NOMO-1 treated with DMSO at 0.1 percent for 48 hours (cell line): ENCODE measurements around the gene LGI4.
"Not testable (repeated sequence)": the region's sequence is repeated elsewhere in the genome, so short reads cannot be mapped to it uniquely, and the experiment has no call there.

ENCODE experiments used
- DNase-seq: peaks from one replicate; lab custom pipeline; 2025; ENCODE audit not compliant: unreplicated experiment; lab: John Stamatoyannopoulos, UW

LGI4 gene

DNA sequence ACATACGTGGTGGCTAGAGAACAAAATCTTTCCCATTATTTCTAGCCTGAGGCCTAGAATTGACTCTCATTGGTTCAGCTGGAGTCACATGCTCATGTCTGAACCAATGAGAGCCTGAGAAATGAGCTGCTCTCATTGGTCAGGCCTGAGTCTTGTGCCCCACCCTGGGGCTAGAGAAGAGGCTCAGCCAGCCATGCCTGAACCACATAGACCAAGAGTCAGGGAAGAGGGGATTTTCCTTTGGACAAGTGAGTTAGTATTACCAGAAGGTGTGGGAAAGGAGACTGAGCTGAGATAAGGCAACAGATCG, 26.5 kb upstream of the LGI4 start:
- DNase-seq, result no peak

DNA sequence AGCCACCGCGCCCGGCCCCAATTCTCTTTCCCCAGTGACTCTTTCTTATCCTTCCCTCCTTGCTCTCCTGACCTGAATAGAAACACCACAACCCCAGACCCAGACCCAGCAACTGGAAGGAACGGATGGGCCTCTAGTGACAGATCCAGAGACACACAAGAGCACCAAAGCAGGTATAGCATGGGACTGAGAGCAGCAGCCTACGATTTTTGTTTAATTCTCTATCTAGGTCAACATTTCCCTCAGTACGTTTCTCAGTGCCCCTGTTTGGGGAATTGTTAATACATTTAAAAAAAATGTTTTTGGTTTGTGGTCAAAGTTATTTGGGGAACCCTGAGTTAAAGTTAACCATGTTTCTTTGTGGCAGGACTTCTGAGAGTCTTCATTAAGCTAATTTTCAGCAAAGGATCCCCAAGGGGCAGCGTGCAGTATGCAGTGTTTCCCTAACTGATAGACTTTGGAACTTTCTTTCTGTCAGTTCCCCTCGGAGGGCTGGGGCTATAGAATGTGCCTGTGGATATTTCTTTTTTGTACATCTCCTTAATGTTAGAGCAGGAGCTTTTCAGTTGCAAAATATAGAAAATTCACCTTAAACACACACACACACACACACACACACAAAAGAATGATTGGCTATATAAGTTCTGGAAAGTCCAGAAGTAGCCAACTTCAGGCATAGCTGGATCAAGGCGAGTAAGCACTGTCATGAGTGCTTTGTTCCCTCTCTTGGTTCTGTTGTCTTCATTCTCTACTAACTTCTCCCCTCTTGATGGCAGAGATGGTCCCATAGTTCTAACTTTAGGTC, 26.0 kb upstream of the LGI4 start:
- no peak for DNase-seq

DNA sequence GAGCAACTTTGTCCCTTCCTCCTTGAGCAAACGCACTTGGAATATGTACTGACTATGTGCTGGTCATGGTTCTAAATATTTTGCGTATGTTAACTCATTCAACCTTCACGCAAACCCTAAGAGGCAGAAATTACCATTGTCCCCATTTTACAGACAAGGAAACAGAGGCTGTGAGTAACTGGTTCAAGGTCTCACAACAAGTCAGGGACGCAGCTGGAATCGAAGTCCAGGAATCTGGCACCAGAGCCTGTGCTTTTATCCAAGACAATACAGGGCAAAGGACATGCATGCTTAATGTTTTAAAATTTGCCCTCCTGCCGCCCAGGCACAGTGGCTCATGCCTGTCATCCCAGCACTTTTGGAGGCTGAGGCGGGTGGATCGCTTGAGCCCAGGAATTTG, 24.7 kb upstream of the LGI4 start:
- no peak for DNase-seq

DNA sequence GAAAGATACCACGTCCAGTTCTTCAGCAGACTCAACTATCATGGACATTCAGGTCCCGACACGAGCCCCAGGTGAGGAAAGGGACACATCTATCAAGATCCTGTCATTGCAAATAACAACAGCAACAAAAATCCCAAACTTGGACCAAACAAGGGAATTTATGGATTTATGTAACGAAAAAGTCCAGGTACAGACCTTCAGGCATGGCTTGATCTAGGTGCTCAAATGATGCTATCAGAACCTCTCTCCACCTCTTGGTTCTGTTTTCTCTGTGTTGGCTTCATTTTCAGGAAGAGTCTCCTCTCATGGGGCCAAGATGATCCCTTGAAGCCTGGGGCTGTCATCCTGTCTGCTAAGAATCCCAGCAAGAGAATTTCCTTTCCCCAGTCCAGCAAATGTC, 22.6 kb upstream of the LGI4 start:
- DNase-seq, result no peak

DNA sequence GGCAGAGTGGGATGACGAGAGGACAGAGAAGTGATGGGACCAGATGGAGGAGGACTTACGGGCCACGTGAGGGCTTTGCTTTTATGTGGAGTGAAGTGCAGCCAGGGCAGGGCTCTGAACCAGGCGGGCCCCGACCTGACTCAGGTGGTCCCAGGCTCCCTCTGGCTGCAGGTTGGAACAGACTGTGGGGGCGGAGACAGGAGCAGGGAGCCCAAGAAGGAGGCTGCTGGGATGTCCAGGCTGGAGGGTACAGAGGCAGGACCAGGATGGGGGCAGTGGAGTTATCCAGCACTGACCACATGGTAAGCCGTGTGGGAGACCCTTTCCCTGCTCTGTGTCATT, 21.8 kb upstream of the LGI4 start:
- DNase-seq, result no peak

DNA sequence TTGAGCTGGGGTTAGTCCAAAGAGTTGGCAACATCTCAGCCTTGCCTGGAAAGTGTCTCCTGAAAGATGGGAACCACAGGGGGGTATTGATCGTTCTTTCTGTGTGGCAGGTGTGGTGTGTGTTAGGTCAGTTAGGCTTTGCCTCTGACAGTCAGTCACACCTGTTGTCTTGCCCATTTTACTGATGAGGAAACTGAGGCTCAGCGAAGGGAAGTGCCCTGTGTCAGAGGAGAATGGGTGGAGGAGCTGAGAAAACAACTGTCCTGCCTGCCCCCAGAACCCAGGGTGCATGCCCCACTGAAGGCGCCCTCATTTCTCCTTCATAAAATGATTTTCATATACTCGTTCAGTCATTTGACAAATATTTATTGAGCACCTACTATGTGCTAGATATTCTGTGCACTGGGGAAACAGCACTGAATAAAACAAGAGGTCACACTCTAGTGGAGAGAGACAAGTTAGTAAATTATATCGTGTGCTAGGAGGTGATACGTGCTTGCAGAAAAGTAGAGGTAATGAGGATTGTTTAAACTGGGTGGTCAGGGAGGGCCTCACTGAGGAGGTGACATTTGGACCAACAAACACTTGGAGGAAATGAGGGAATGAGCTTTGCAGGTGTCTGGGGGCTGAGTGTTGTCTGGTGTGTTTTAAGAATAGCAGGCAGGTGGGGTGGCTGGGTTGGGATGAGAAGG, 21.3 kb upstream of the LGI4 start:
- no peak for DNase-seq

DNA sequence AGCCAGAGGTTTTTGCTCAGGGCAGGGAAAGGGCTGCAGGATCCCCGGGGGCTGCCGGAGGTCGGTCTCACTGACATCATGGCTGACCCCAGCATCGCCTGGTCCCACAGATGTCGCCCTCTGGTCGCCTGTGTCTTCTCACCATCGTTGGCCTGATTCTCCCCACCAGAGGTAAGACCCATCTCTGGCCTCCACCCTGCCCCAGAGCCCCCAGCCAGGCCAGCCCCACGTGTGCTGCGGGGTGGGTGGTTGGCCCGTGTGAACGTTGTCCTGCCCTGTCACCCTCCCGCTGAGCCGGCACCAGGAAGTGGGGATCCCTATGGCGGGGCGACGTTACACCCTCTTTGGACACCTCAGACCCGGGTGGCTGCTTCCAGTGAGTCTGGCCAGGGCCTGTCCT, 20.6 kb upstream of the LGI4 start:
- DNase-seq, result peak; percentile 3

DNA sequence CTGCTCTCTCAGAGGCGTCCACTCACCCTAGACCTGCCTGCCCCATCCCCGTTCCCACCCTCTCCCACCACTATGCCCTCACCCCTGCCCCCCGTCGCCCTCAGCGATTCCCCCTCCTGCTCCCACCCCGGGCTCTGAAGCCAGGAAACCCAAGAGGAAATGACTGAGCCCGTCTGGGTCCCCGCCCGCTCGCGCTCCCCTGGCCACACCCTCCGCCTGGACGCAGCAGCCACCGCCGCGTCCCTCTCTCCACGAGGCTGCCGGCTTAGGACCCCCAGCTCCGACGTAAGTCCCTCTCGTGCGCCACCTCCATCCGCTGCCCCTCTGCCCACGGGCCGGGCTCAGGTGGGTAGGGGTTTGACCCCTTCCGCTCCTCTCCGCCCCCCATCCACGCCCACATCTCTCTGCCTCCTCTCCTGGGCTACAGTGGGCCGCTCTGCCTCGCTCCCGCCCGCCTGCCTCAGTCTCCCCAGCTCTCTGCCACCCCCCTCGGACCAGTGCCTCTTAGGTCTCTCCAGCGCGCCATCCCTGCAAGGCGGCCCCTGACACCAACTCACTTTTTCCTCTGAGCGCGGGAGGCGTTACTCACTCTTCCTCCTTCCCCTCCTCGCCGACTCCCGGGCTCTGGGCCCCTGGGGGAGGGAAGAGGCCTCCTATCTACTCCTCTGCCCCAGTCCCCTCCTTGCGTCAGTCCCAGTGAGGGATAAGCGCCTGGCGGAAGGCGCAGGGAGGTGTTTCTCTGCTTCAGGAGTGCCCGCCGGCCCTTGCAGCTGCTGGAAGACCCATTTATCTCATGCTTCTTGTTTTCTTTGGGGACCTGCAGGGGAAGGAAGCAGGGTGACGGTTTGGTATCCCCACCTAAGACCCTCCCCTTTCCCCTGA, 19.9 kb upstream of the LGI4 start, which contains the start of gene FXYD5:
Gene FXYD5 (plus strand): TSS at position 211 of the 882 bp plus-strand sequence. CDS start 816 bp downstream, outside the sequence.
- DNase-seq, result peak; percentile 74

DNA sequence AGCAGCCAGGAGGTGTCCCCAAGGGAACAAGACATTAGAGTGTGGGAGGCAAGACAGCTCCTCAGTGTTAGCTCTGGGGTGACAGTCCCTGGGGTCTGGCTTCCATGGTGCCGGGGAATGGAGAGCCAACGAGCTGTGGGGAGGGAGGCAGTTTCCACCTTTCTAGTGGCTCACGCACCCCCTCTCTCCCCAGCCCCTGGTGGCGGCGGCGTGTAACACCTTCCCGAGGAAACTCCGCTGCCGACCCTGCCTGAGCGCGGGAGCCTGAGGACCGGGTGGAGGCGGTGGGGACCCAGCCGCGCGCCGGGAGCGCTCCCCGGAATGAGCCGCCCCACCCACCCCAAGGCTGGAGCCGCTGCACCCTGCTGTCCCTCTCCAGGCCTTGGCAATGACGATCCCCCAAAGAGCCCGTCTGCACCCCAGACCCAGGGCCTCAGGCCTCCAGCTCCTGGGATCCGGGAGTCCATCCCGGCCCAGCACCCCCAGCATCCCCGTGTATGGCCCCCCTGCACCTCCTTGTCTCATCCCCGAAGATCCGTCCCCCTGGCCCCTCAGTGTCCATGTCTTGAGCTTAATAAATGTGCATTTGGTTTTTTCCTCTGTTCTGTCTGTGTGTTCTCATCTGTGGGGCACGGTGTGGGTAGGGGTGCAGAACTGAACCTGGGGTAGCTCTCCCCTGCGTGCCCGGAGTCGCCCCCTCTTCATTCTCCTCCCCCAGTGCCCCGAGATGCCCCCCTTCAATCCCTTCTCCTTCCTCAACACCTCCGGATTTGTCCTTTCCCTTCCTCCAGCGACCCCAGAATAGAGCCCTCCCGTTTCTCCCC, 19.1 kb upstream of the LGI4 start:
- peak; percentile 53 for DNase-seq

DNA sequence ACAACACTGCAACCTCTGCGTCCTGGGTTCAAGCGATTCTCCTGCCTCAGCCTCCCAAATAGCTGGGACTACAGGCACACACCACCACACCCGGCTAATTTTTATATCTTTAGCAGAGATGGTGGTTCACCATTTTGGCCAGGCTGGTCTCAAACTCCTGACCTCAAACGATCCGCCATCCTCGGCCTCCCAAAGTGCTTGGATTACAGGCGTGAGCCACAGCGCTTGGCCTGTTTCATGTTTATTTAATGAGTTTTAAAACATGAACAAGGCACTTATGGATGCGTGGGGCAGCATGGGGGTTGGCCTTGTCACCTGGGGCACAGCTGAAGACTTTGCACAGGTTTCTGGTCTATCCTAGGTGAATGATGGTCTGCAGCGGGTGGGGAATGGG, 18.3 kb upstream of the LGI4 start:
- not testable (repeated sequence) for DNase-seq

DNA sequence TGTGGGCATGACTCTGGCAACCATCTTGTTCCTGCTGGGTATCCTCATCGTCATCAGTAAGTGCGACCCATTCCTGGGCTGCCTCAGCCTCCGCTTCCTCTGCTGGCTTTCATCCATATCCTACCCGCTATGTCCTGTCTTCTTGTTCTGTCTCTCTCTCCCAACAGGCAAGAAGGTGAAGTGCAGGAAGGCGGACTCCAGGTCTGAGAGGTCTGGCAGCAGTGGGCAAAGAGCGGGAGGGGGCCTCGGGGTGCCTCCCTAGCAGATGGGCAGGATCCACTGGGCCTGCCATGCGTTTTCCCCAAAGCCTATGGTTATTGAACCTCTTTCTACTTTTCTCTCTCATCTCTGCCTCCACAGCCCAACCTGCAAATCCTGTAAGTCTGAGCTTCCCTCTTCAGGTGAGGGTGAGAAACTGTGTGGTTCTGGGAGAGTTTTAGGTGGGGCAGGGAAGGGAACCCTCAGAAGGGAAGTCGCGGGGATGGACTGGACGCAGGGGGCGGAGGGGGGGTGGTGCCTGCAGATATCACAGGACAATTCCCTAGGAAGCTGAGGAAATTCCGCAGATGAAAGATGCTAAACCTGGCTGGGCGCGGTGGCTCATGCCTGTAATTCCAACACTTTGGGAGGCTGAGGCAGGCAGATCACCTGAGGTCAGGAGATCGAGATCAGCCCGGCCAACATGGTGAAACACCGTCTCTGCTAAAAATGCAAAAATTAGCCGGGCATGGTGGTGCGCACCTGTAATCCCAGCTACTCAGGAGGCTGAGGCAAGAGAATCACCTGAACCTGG, 16.6 kb upstream of the LGI4 start:
- no peak for DNase-seq

DNA sequence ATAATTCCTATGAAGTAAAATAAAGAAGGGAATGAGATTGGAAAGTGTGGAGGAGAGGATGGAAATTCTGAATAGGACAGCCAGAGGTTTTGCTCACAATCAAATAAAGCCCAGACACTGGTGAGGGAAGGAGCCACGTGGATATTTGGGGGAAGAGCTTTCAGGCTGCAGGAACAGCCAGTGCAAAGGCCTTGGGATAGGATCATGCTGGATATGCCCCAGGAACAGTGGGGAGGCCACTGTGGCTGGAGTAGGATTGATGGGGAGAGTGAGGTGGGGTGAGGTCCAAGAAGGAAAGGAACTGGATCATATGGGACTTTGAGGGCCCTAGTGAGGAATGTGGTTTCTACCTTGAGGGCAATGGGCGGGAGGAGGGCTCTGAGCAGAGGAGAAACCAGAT, 15.6 kb upstream of the LGI4 start:
- no peak for DNase-seq

DNA sequence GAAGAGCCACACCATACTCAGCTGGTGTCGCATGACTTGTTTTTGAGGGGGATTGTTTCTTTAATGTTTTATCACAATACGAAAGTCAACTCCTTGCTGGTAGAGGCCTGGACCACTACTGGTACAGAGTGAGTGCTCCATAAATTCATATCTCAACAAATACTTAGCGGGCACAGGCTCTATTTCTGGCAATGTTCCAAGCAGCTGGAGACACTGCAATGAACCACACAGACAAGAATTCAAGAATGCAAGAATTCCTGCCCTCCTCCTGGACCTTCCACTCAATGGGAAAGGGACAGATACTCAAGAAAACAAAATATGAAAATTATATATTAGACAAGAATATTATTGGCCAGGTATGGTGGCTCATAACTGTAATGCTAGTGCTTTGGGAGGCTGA, 14.6 kb upstream of the LGI4 start:
- DNase-seq, result no peak

DNA sequence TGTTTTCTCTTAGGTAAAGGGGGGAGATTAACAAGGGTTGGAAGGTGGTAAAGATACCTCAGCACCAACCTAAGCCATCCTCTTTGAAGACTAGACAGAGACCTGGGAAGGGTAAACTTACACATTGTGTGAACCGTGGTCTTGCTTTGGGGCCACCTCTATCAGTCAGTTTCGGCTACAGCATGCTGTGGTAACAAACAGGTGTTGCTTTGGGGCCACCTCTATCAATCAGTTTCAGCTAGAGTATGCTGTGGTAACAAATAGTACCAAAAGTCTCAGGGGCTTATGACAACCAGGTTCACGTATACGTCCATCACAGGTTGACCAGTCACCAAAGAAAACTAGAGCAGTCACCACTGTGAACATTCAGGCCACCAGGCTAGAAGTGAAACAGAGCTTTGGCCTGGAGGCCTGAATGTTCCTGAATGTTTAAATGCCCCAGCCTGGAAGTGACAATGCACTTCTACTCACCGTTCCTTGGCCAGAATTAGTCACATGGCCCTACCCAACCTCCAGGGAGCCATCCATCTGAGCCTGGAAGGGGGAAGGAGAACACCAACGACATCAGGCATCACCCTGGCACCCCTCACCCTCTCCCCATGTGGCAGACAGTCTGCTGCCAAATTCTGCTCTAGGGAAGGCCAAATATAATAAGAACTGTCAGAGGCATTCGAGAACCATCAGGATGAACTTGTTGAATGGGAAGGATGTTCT, 12.0 kb upstream of the LGI4 start:
- no peak for DNase-seq

DNA sequence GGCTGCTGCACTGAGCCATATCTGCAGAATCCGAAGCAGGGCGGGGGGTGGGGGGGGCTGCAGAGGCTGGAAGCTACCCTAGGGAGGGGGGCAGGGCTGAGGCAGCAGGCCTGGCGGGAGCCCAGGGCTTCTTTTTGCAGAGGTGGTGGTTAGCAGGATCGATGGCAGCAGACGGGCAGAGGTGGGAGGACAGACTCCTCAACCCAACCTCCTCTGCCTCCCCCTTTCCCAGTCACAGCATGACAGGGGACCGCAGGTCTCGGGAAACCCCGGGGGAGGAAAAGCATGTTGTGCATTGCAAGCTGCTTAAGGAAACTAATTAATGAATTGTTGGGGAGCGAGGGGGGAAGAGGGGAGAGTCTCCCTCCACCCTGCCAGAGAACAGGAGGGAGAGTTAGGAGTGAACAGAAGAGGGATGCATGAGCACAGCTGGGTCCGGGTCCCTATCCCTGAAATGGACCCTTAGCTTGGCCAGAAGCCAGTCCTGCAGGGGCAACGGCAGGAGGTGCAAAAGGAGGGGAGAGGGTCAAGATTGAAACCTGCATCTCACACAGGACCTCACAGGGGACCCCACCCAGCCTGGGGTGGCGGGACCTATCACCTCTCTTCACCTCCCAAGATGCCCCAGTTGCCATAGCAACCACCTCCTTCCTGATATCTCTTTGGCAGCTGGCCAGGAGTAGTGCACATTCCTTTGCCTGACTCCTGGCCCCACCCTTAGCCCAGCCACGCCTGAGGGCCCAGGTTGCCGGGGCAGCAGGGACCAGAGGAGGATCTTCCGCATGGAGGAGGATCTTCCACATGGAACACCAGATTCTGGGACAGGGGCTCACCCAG, 10.0 kb upstream of the LGI4 start:
- DNase-seq, result no peak

DNA sequence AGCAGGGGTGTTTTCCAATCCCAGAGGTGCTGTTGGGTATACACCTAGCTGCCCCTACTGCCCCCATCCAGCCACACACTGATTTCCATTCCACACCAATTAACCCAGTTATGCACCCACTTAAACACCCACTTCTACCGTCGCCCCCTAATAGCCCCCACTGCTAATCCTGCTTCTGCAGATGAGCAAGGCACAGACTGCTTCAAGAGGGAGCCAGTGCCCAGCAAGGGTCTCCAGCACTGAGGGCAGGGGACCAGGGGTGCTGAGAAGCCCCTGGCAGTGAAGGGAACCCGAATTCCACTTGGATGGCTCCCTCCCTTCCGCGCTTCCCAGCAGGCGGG, 9.4 kb upstream of the LGI4 start:
- no peak for DNase-seq

DNA sequence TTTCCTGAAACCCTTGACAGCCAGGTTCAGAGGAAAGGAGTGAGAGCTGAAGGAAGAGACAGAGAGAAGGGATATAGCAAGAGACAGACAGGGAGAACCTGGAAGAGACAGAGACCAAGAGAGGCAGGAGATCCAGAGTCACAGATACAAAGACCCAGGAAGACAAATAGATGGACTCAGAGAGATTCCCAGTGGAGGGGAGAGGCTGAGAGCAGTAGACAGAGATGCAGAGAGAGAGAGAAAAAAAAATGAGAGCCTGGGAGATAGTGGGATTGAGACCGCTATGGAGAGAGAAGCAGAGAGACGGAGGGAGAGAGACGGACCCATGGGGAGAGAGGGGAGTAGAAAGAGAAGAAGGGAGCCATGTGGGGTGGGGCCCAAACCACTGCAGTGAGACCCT, 9.0 kb upstream of the LGI4 start:
- no peak for DNase-seq

DNA sequence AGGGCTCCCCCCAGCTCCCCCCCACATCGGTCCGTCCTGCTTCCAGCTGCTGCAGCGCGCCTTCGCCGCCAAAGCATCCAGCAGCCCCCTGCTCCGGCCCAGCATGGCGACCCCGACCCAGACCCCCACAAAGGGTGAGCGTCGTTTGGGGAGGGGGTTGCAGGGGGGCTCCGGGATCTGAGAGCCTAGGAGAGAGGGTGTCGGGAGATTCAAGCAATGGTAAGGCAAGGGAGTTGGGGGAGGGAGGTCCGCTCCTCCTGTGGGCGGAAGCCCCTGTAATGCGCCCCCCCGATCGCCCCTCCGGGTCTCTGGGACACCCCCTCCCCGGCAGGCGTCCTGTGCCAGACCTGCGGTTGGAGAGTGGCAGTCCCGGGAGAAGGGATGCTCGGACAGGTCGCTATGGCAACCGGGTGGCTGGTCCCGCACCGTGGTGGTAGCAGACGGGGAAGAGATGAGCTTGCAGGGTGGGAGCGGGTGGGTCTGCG, 8.4 kb upstream of the LGI4 start, which contains the start of gene FXYD7:
Gene FXYD7 (plus strand): TSS at position 25 of the 485 bp plus-strand sequence. CDS start 79 bp downstream, at position 104.
- DNase-seq, result no peak
